Spinal cord (tissue), 10 donors: ENCODE data around the gene FJX1. TPM values are rescaled to one million over a fixed set of nuclear protein-coding genes. Genes with fewer than 3 reads are reported as not detected.

Experiments used
- DNase-seq, 6 donors: peaks; one replicate each; pipeline versions ENCODE4 v3.0.0 to v3.0.0-alpha.2; 2013 to 2015; ENCODE audit warnings: low spot score in 6 of 6, low read depth in 4 of 6
- H3K27ac ChIP-seq: one replicate; pipeline ENCODE4 v1.5.1; 2013; ENCODE audit warnings: low read depth, low read length, control low read depth
- H3K27me3 ChIP-seq: one replicate; pipeline ENCODE4 v1.6.1; 2013; ENCODE audit warnings: low read length; ENCODE audit not compliant: control insufficient read depth, insufficient read depth
- H3K36me3 ChIP-seq: one replicate; pipeline ENCODE4 v1.6.1; 2013; ENCODE audit warnings: low read length; ENCODE audit not compliant: control insufficient read depth, insufficient read depth
- H3K4me1 ChIP-seq: one replicate; pipeline ENCODE4 v1.6.1; 2013; ENCODE audit warnings: low read length; ENCODE audit not compliant: control insufficient read depth, insufficient read depth
- H3K4me3 ChIP-seq: one replicate; pipeline ENCODE4 v1.5.1; 2013; ENCODE audit warnings: low read depth, low read length, control low read depth
- H3K9me3 ChIP-seq: one replicate; pipeline ENCODE4 v1.6.1; 2013; ENCODE audit warnings: low read length; ENCODE audit not compliant: control insufficient read depth, insufficient read depth
- WGBS: methylation state at CpG from one replicate; pipeline ENCODE4 v1.1.5; 2013; ENCODE audit warnings: missing lambda C conversion rate; ENCODE audit not compliant: insufficient coverage; 5-methylcytosine and 5-hydroxymethylcytosine counted together
- long read RNA-seq, 4 donors: transcript quantifications; one replicate each; lab custom pipeline, GENCODE V29; 2026
- polyA plus RNA-seq, 2 donors: library from polyadenylated mRNA; unstranded; fragments of 120-200 nt; gene quantifications; one replicate each; pipeline ENCODE4 v1.2.1, GENCODE V29; 2013; ENCODE audit not compliant: insufficient read length in 2 of 2
- total RNA-seq, 2 donors: library from RNA; depleted of rRNA in 1 of 2; stranded (reverse); fragments of 120-200 nt in 1 of 2; fragments of >200 nt in 1 of 2; gene quantifications; one replicate each; pipeline versions ENCODE4 v1.2.3 to v1.2.4, GENCODE V29; 2013 to 2014
- donor health status: healthy.

FJX1 gene, protein sequence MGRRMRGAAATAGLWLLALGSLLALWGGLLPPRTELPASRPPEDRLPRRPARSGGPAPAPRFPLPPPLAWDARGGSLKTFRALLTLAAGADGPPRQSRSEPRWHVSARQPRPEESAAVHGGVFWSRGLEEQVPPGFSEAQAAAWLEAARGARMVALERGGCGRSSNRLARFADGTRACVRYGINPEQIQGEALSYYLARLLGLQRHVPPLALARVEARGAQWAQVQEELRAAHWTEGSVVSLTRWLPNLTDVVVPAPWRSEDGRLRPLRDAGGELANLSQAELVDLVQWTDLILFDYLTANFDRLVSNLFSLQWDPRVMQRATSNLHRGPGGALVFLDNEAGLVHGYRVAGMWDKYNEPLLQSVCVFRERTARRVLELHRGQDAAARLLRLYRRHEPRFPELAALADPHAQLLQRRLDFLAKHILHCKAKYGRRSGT
- 10 to 100 TPM; 16.5 to 25.6 TPM for total RNA-seq
- polyA plus RNA-seq: 10 to 100 TPM; 51.8 to 69.6 TPM
- long read RNA-seq, donor 1, transcript FJX1-201 (1 exons, 2,450 nt): major isoform, 53 of 53 reads
- long read RNA-seq, donor 1, partial matches to known transcripts: 0 of 53 reads
- long read RNA-seq, donor 1, other reads (novel, unspliced or antisense): 0 of 53 reads
- long read RNA-seq, donor 2, transcript FJX1-201 (1 exons, 2,450 nt): major isoform, 39 of 39 reads
- long read RNA-seq, donor 2, partial matches to known transcripts: 0 of 39 reads
- long read RNA-seq, donor 2, other reads (novel, unspliced or antisense): 0 of 39 reads
- long read RNA-seq, donor 3, transcript FJX1-201 (1 exons, 2,450 nt): major isoform, 40 of 40 reads
- long read RNA-seq, donor 3, partial matches to known transcripts: 0 of 40 reads
- long read RNA-seq, donor 3, other reads (novel, unspliced or antisense): 0 of 40 reads
- long read RNA-seq, donor 4, transcript FJX1-201 (1 exons, 2,450 nt): major isoform, 6 of 6 reads
- long read RNA-seq, donor 4, partial matches to known transcripts: 0 of 6 reads
- long read RNA-seq, donor 4, other reads (novel, unspliced or antisense): 0 of 6 reads

DNA sequence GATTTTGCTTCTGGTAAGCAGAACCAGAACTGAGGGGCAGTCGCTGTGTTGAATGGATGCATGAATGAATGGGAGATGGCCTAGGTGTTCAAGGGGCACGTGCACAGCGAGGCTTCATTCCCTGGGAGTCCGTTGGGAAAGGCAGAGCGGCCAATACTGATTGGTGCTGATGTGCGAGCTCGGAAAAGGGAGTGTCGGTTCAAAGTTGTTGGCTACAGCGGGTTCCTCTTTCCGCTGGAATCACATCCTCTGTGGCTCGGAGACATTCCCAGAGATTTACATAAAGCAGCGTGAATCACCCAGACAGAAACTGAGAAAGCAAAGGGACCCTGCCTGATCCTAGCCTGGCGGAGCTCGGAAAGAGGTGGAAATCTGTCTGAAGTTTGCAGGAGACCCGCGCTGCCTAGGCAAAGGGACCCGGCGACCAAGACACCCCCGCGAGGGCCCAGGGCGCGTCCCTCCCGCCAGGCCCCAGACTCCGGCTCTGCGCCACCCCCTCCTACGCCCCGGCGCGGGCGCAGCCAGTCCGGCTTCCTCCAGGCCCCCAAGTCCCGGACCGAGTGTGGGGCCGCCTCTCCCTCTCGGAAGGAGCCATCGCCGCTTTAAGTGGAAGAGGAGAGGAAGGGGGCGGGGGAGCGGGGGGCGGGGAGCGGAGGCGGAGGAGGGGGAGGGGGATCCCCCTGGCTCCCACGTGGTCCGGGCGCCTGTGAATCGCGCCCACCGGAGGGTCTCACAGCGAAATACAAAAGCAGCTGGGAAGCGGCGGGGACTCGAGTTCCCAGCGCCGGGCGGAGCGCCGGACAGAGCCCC, at the start of gene FJX1:
Gene FJX1, plus strand, starts transcription at position 774 of the 810 bp plus-strand sequence. CDS start 177 bp downstream, outside the sequence.
- H3K27me3 ChIP-seq: peaks cover 2% of the 10 kb centered on the region
- WGBS: under 1% methylated on average over 40 of the region's 57 CpGs
- H3K4me1 ChIP-seq: peaks cover 15% of the 10 kb centered on the region
- peak within 1 kb of the TSS; percentile 65 for H3K27ac ChIP-seq
- peak within 1 kb of the TSS; percentile 56 for H3K4me3 ChIP-seq
- H3K36me3 ChIP-seq: no peaks in the 10 kb centered on the region
- no peaks in the 10 kb centered on the region for H3K9me3 ChIP-seq
- DNase-seq: peak; percentile 66 to 96 (median 78)

DNA sequence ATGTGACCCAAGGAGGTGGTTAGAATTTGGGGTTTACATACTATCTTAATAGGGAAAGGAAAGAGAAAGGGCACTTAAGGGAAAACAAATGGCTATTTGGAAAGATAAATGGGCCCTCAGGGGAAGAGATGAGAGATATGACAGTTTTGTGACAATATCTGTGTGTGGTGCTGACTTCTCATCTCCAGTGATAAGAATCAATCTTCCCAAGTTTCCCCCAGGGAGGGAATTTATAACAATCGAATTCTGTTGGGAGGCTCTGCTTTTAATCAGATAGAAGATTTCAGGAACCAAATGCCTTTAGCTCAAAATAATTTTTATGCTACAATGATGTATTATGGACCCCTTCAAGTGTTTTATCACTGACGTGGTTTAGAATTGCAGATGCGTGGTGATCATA, 46.6 kb upstream of the FJX1 start:
- DNase-seq: peak in 1 of 6 donors; percentile 72
- WGBS: no CpG with 5 or more reads among the region's 3 CpGs
- H3K9me3 ChIP-seq: no peaks in the 10 kb centered on the region
- no peak overlapping the region for H3K4me3 ChIP-seq
- H3K4me1 ChIP-seq: no peaks in the 10 kb centered on the region
- no peak overlapping the region for H3K27ac ChIP-seq
- H3K27me3 ChIP-seq: no peaks in the 10 kb centered on the region
- no peaks in the 10 kb centered on the region for H3K36me3 ChIP-seq

DNA sequence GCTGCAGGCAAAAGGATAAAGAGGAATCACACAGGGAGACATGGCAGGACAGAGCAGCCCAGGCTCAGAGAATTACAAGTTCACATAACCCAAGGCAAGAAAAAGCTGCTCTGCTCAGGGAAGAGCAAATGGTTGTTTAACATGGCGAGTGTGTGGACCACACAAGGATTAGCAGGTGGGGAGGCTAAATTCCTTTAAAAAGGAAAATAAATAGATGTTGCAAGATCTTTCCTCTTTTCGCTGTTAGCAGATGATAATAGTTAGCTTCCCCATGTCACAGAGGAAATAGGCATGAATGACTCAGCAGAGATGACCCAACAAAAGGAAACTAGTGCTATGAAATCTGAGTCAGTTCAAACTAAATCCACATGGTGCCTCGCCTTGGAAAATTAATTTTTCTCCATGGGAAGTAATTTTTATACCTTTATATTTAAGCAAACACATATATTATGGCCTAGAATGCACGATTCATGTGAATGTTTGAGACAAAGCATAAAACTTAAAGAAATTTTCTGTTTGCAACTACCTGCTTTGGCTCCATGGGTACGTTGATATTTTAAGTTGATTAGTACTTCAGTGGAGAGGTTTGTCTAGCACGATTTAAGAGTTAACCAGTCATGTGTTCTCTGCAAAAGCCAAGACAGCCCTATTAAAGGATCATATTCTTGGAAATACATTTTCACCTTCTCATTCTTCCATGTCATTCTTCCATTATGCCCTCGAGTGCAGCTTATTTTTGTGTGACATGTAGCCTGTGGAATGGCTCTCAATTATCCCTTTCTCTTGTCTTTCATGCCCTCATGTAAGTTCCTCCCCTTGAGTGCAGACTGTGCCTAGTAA, 38.5 kb upstream of the FJX1 start:
- H3K27ac ChIP-seq: no peak overlapping the region
- no peaks in the 10 kb centered on the region for H3K9me3 ChIP-seq
- no peak overlapping the region for H3K4me3 ChIP-seq
- no peaks in the 10 kb centered on the region for H3K4me1 ChIP-seq
- no peaks in the 10 kb centered on the region for H3K36me3 ChIP-seq
- peak in 1 of 6 donors; percentile 42 for DNase-seq
- no peaks in the 10 kb centered on the region for H3K27me3 ChIP-seq
- 60% methylated on average over 1 of the region's 7 CpGs for WGBS

DNA sequence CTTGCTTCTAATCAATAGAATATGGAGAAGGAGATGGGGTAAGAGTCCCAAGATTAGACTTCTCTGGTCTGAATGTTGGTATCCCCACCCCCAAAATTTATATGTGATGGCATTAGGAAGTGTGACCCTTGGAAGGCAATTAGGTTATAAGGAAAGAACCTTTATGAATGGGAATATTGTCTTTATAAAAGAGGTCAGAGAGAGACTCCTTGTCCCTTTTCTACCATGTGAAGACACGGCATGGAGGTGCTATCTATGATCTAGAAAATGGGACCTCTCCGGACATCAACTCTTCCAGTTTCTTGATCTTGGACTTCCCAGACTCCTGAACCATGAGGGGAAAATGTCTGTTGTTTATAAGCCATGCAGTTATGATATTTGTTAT, 37.9 kb upstream of the FJX1 start:
- no peaks in the 10 kb centered on the region for H3K4me1 ChIP-seq
- no peaks in the 10 kb centered on the region for H3K9me3 ChIP-seq
- WGBS: 100% methylated on average over 1 of the region's 2 CpGs
- DNase-seq: no peak
- H3K4me3 ChIP-seq: no peak overlapping the region
- H3K27me3 ChIP-seq: no peaks in the 10 kb centered on the region
- no peak overlapping the region for H3K27ac ChIP-seq
- no peaks in the 10 kb centered on the region for H3K36me3 ChIP-seq

DNA sequence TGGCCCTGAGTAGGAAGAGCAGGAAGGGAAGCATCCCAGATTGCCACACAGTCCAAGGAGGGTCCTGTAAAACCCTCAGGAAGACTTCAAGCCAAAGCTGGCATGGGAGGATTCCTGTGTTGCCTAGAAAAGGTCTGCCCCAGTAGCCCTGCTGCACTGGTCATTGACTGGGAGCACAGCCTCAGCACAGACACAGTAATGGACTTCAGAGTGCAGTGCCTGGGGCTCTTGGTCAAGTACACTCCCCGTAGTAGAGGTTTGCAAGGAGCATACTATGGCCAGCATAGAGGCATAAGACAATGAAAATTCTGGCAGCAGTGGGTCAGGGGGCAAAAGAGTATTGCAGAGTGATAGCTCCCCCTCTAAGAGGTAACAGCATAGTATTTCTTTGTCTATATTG, 36.2 kb upstream of the FJX1 start:
- H3K36me3 ChIP-seq: no peaks in the 10 kb centered on the region
- H3K27me3 ChIP-seq: no peaks in the 10 kb centered on the region
- H3K4me3 ChIP-seq: no peak overlapping the region
- H3K4me1 ChIP-seq: no peaks in the 10 kb centered on the region
- WGBS: no CpG with 5 or more reads among the region's 1 CpG
- no peak for DNase-seq
- H3K9me3 ChIP-seq: no peaks in the 10 kb centered on the region
- H3K27ac ChIP-seq: no peak overlapping the region

DNA sequence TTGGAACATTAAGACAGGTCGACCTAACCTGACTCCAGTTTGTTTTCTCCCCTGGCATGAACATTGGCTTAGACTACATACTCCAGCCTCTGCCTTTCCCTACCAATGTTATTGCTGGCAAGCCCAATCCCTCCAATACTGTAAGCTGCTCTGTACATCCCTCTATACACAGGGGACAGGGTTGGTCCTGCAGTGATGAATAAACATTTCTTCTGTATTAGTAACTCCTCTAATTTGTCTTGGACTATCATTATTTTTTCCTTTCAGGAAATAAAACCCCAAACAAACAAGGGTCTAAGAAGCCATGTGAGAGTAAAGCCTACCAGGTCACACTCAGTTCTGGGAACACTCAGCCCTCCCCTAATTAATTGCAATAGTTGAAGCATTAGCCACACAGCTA, 35.1 kb upstream of the FJX1 start:
- Histone ChIP-seq H3K4me1 (no peaks in the 10 kb centered on the region), H3K4me3 (no peak overlapping the region), H3K27me3 (no peaks in the 10 kb centered on the region), H3K27ac (no peak overlapping the region), H3K36me3 (no peaks in the 10 kb centered on the region), H3K9me3 (no peaks in the 10 kb centered on the region)
- no peak for DNase-seq
- 89% methylated on average over 1 of the region's 1 CpG for WGBS

DNA sequence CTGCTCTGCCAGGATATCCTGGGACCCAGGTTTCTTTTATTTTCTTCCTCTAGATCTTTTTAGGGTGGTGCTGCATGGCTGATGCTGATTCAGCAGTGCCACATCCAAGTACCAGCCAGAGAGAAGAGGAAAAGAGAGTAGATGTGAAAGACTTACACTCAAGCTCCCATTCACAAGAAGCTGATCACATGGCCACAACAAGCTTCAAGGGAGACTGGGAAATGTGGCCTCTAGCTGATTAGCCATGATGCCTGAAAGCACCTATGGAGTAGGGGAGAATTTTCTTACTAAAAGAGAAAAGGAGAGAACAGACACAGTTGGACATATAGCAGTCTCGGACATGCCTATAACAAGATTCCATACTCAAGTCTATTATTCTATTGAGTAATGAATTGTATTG, 34.4 kb upstream of the FJX1 start:
- Histone ChIP-seq H3K4me3 (no peak overlapping the region), H3K36me3 (no peaks in the 10 kb centered on the region), H3K27ac (no peak overlapping the region), H3K27me3 (no peaks in the 10 kb centered on the region), H3K9me3 (no peaks in the 10 kb centered on the region), H3K4me1 (no peaks in the 10 kb centered on the region)
- no CpG with 5 or more reads among the region's 1 CpG for WGBS
- no peak for DNase-seq

DNA sequence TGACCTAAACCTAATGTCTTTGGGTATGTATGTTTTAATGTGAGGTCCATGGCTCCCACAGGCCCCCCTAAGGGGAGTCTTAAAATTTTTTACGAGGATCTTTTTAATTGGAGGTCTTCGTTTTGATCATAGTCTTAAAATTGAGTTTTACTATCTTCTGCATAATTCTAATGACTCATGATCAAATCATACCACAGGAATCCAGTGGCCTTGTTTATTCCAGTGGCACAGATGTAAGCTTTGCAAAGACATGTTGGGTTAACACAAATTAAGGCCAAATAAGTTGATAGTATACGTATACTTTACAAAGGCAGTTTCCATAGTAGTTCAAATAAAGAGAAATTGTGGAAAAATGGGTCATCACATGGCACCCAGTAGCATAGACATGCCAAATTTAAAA, 33.9 kb upstream of the FJX1 start:
- no CpG with 5 or more reads among the region's 3 CpGs for WGBS
- Histone ChIP-seq H3K4me3 (no peak overlapping the region), H3K9me3 (no peaks in the 10 kb centered on the region), H3K4me1 (no peaks in the 10 kb centered on the region), H3K27me3 (no peaks in the 10 kb centered on the region), H3K36me3 (no peaks in the 10 kb centered on the region), H3K27ac (no peak overlapping the region)
- no peak for DNase-seq
